ENCODE results near the gene SP3. TPM values are rescaled to one million over a fixed set of nuclear protein-coding genes. Genes with fewer than 3 reads are reported as not detected.

Gene SP3
- total and polyA plus RNA-seq, 2 of the 8 experiments (the other 6 are each of a cell fraction or from before 2014, with no cell fraction given), result 31.0 to 92.1 TPM

DNA sequence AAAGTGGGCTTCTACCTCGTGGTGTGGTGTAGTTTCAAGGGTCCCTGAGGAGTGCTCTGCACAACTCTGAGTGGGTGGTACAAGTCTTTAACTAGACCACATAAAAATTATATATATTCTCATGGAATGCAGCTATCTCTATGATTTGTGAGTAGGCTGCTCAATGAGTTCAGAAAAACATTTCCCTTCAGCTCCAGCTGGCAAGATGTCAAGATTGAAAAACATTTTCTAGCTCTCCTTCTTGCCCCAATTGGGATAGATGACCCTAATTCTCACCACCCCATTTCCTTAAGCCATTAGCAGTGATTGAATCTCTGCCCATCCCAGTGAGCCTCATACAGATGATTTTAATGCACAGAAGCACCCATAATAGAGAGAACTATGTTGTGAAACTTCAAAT lies 28.3 kb upstream of the SP3 start:
- Histone ChIP-seq H3K79me2 (ENCODE audit: control insufficient read depth in 1 of 2, insufficient read depth in 2 of 2, low read length in 2 of 2) (no peaks in the 10 kb centered on the region; a peak in 1 of 4 replicates), H3K4ac (replicated peaks; ENCODE audit: insufficient read length, low read depth, low read length) (no peak overlapping the region), H4K20me1 (replicated peaks in 1 of 2; ENCODE audit: control insufficient read depth in 1 of 2, insufficient read depth in 2 of 2, low read length in 2 of 2) (no peaks in the 10 kb centered on the region), H2AFZ (ENCODE audit: low read length) (no peak overlapping the region), H3K36me3 (ENCODE audit: control insufficient read depth in 2 of 4, insufficient read depth in 4 of 4, low read length in 3 of 4) (no peaks in the 10 kb centered on the region), H2BK120ac (replicated peaks; ENCODE audit: low read depth, low read length) (no peak overlapping the region), H3K23me2 (ENCODE audit: low read depth, low read length) (no peaks in the 10 kb centered on the region), H2BK20ac (ENCODE audit: low read length) (no peak overlapping the region), H4K5ac (ENCODE audit: insufficient read length, low read depth, low read length) (no peak overlapping the region), H3K14ac (ENCODE audit: insufficient read length) (no peak overlapping the region), H3K4me1 (replicated peaks in 1 of 4; ENCODE audit: control insufficient read depth in 3 of 4, insufficient read depth in 4 of 4, low read length in 3 of 4) (no peaks in the 10 kb centered on the region), H2BK5ac (ENCODE audit: low read depth, low read length) (no peak overlapping the region), H3K4me2 (ENCODE audit: insufficient read depth in 1 of 2, low read depth in 2 of 2, low read length in 2 of 2) (no peak overlapping the region), H2AK5ac (ENCODE audit: low read depth, low read length) (no peak overlapping the region), H3K79me1 (ENCODE audit: low read depth, low read length) (no peaks in the 10 kb centered on the region), H3K4me3 (ENCODE audit: extremely low read depth in 1 of 4, insufficient read depth in 2 of 4, low read depth in 3 of 4, low read length in 4 of 4) (no peak overlapping the region), H3K18ac (ENCODE audit: extremely low read depth, low read length) (no peak overlapping the region), H3K27me3 (replicated peaks in 1 of 4; ENCODE audit: control insufficient read depth in 3 of 4, extremely low read depth in 1 of 4, insufficient read depth in 3 of 4, low read length in 3 of 4) (no peaks in the 10 kb centered on the region; a peak in 1 of 7 replicates), H4K8ac (ENCODE audit: extremely low read depth, insufficient read depth, low read length) (no peak overlapping the region), H2BK12ac (ENCODE audit: low read depth, low read length) (no peak overlapping the region), H3K27ac (ENCODE audit: low read depth, low read length) (no peak overlapping the region), H3K9ac (replicated peaks in 1 of 4; ENCODE audit: extremely low read depth in 1 of 4, low read depth in 3 of 4, low read length in 3 of 4) (no peak overlapping the region), H3K23ac (ENCODE audit: insufficient read length) (no peak overlapping the region), H4K91ac (replicated peaks; ENCODE audit: insufficient read length, low read length) (no peak overlapping the region), H2BK15ac (ENCODE audit: low read length) (no peak overlapping the region), H3K56ac (replicated peaks; ENCODE audit: insufficient read length, low read depth, low read length) (no peak overlapping the region), H3K9me3 (ENCODE audit: insufficient read depth in 2 of 2, low read depth in 1 of 2, low read length in 1 of 2) (no peaks in the 10 kb centered on the region)
- ChIA-PET CTCF (ENCODE audit: partially characterized antibody) (interaction anchor here (1.0 to 2.2 kb wide), 2 partner anchors 15 to 64 kb away, joined by 3 to 5 read pairs; no protein-coding TSS in a partner anchor), POLR2A (ENCODE audit: partially characterized antibody) (no interaction called here)
- WGBS, 2 experiments (ENCODE audit: extremely low coverage in 1 of 2, insufficient coverage in 1 of 2, insufficient read length in 1 of 2, insufficient replicate concordance in 2 of 2, low coverage in 1 of 2, low lambda C conversion rate in 2 of 2, missing lambda C conversion rate in 1 of 2), result 95% methylated on average over 1 of the region's 1 CpG; no CpG with 5 or more reads in 1 of the 2 experiments
- DNase-seq (ENCODE audit: low read depth in 1 of 2, low spot score in 2 of 2) (no peak), FAIRE-seq (no peak)
- TF ChIP-seq ASH2L (IDR thresholded peaks at IDR 0.05; ENCODE audit: low read length), result no peak
- TF ChIP-seq CHD2 (IDR thresholded peaks at IDR 0.05; ENCODE audit: low read length), result no peak
- TF ChIP-seq SUZ12 (IDR thresholded peaks at IDR 0.05; ENCODE audit: low read length), result no peak
- TF ChIP-seq CEBPB (IDR thresholded peaks at IDR 0.05; ENCODE audit: low read depth, low read length), result no peak
- no peak for TF ChIP-seq HDAC2 (IDR thresholded peaks at IDR 0.05; ENCODE audit: borderline replicate concordance in 1 of 2, low read depth in 2 of 2, low read length in 2 of 2)
- no peak for TF ChIP-seq FOSL1 (IDR thresholded peaks at IDR 0.05; ENCODE audit: insufficient read depth, low read depth, low read length)
- TF ChIP-seq EZH2 (IDR thresholded peaks at IDR 0.05; ENCODE audit: low read depth, low read length, severe bottlenecking), result no peak
- TF ChIP-seq PHF8 (conservative IDR thresholded peaks at IDR 0.05; ENCODE audit: low read depth, low read length), result no peak
- TF ChIP-seq GABPA (IDR thresholded peaks at IDR 0.05; ENCODE audit: borderline replicate concordance, insufficient read depth, low read length), result no peak
- no peak for TF ChIP-seq CBX5 (IDR thresholded peaks at IDR 0.05; ENCODE audit: low read depth, low read length)
- no peak for TF ChIP-seq POLR2A (IDR thresholded peaks at IDR 0.05; ENCODE audit: control extremely low read depth in 1 of 2, low read depth in 2 of 2, low read length in 2 of 2)
- TF ChIP-seq BRCA1 (IDR thresholded peaks at IDR 0.05; ENCODE audit: low read depth, low read length), result no peak
- no peak for TF ChIP-seq RAD21 (IDR thresholded peaks at IDR 0.05 in 1 of 2, conservative IDR thresholded peaks at IDR 0.05 in 1 of 2; ENCODE audit: low read depth in 2 of 2, low read length in 2 of 2)

Measured in H1 (cell line).